K562 (cell line): ENCODE measurements around the gene NRG3. TPM values are rescaled to one million over a fixed set of nuclear protein-coding genes. Genes with fewer than 3 reads are reported as not detected.

ENCODE experiments used
- ATAC-seq: fragments of 200-7000 bp; cut with Tn5 transposase; 3 replicates; pipeline ENCODE4 v1.9.1; 2020; ENCODE audit warnings: moderate library complexity
- BruUV-seq: library from RNA; stranded (reverse); fragments of 400-500 nt; replicated peaks from 2 replicates; lab custom pipeline; 2021; lab: Mats Ljungman, UMichigan
- CTCF ChIA-PET: fragments of 300-600 bp; formaldehyde crosslinking; extraction: SDS; loops from one replicate; lab custom pipeline; 2021; ENCODE audit warnings: low intra/inter-chr PET ratio; lab: Yijun Ruan, JAX
- POLR2A ChIA-PET: fragments of 300-600, 350-650 bp; sonication (Branson Sonifier 250); formaldehyde crosslinking; extraction: SDS; loops from one replicate; lab custom pipeline; 2021; ENCODE audit warnings: antibody characterized with exemption, inconsistent platforms; lab: Yijun Ruan, JAX
- DNase-seq, 4 experiments: peaks; one replicate each; pipeline versions ENCODE4 v3.0.0 to v3.0.0-alpha.2; 2011 to 2018; ENCODE audit warnings: low spot score in 3 of 4, mixed read lengths in 3 of 4; ENCODE audit errors: extremely low read depth in 1 of 4
- FAIRE-seq: peaks from 2 replicates; lab custom pipeline; 2011; peaks lifted over from hg19 to GRCh38; lab: Jason Lieb, UNC
- H2AFZ ChIP-seq: 2 replicates; pipeline ENCODE4 v1.6.0; 2011; ENCODE audit warnings: low read depth, low read length, control low read depth, inconsistent platforms
- H3K27ac ChIP-seq: fragments of 200-600 bp; 3 replicates; pipeline ENCODE4 v1.8.0; 2011; ENCODE audit warnings: low read depth, mild to moderate bottlenecking, control low read depth, inconsistent platforms, low read length, moderate library complexity, mixed read lengths; ENCODE audit errors: extremely low read depth
- H3K27me3 ChIP-seq, 2 experiments: fragments of 300-600 bp in 1 of 2; 2 replicates in 1 of 2; 3 replicates in 1 of 2; pipeline versions ENCODE4 v1.6.0 to v1.8.0; 2011; ENCODE audit warnings: inconsistent platforms in 2 of 2, low read length in 2 of 2, mild to moderate bottlenecking in 1 of 2, mixed read lengths in 1 of 2, moderate library complexity in 1 of 2; ENCODE audit not compliant: control insufficient read depth in 2 of 2, insufficient read depth in 2 of 2
- H3K36me3 ChIP-seq: fragments of 300-600 bp; 3 replicates; pipeline ENCODE4 v1.8.0; 2011; ENCODE audit warnings: mild to moderate bottlenecking, low read length, inconsistent platforms; ENCODE audit not compliant: control insufficient read depth, insufficient read depth
- H3K4me1 ChIP-seq, 2 experiments: fragments of 200-600 bp in 1 of 2; replicated peaks in 1 of 2; 2 replicates in 1 of 2; 3 replicates in 1 of 2; pipeline versions ENCODE4 v1.5.1 to v1.8.0; 2011; ENCODE audit warnings: inconsistent platforms in 2 of 2, low read length in 2 of 2, mild to moderate bottlenecking in 1 of 2, mixed read lengths in 1 of 2, moderate library complexity in 1 of 2; ENCODE audit not compliant: control insufficient read depth in 2 of 2, insufficient read depth in 2 of 2
- H3K4me2 ChIP-seq: 2 replicates; pipeline ENCODE4 v1.6.1; 2011; ENCODE audit warnings: low read length, control low read depth, inconsistent platforms, mixed read lengths; ENCODE audit not compliant: insufficient read depth
- H3K4me3 ChIP-seq: fragments of 200-600 bp; sonication (generic), shearing (Covaris generic); 2 replicates; pipeline ENCODE4 v1.5.1; 2016; ENCODE audit warnings: control low read depth, inconsistent platforms
- H3K79me2 ChIP-seq: fragments of 200-600 bp; 3 replicates; pipeline ENCODE4 v1.8.0; 2011; ENCODE audit warnings: low read length, inconsistent platforms; ENCODE audit not compliant: control insufficient read depth, insufficient read depth
- H3K9ac ChIP-seq, 2 experiments: 2 replicates each; pipeline versions ENCODE4 v1.6.0 to v1.6.1; 2011; ENCODE audit warnings: low read depth in 2 of 2, low read length in 2 of 2, control low read depth in 1 of 2, inconsistent platforms in 1 of 2, mild to moderate bottlenecking in 1 of 2, mixed read lengths in 1 of 2; ENCODE audit not compliant: insufficient read depth in 1 of 2
- H3K9me1 ChIP-seq: one replicate; pipeline ENCODE4 v1.6.0; 2011; ENCODE audit warnings: inconsistent platforms, mild to moderate bottlenecking, low read length, moderate library complexity; ENCODE audit not compliant: control insufficient read depth, insufficient read depth
- H3K9me3 ChIP-seq: replicated peaks from 2 replicates; pipeline ENCODE4 v1.5.1; 2011; ENCODE audit warnings: low read depth, low read length, inconsistent platforms; ENCODE audit not compliant: control insufficient read depth, insufficient read depth
- H4K20me1 ChIP-seq: replicated peaks from 2 replicates; pipeline ENCODE4 v1.6.1; 2011; ENCODE audit warnings: low read length, inconsistent platforms, mixed read lengths; ENCODE audit not compliant: control insufficient read depth, insufficient read depth
- HBP1 ChIP-seq: fragments of 450-650 bp; formaldehyde crosslinking; IDR thresholded peaks from 2 replicates; pipeline ENCODE4 v1.4.0; 2022; ENCODE audit warnings: missing genetic modification characterization
- SIRT6 ChIP-seq: IDR thresholded peaks from one replicate; pipeline ENCODE4 v1.6.1; 2012; ENCODE audit warnings: low read depth, mild to moderate bottlenecking, control low read depth, inconsistent platforms, low read length, moderate library complexity
- TBP ChIP-seq: optimal IDR thresholded peaks from 2 replicates; pipeline ENCODE3; 2011; ENCODE audit warnings: low read depth, low read length, improper control_type of control experiment
- TFE3 ChIP-seq: fragments of 450-650 bp; formaldehyde crosslinking; IDR thresholded peaks from 2 replicates; pipeline ENCODE4 v1.4.0; 2020; ENCODE audit warnings: mild to moderate bottlenecking, mixed read lengths
- WGBS: fragments of 100-300 bp; shearing (Covaris generic); methylation state at CpG from one replicate; pipeline ENCODE4 v1.1.6; 2016; ENCODE audit warnings: low coverage, mixed read lengths; ENCODE audit not compliant: insufficient coverage; ENCODE audit errors: missing lambda C conversion rate; 5-methylcytosine and 5-hydroxymethylcytosine counted together
- in situ Hi-C: fragments of 300-500 bp; cut with MboI; formaldehyde crosslinking; loops from 4 replicates; pipeline ENCODE4 v1.15.0; 2018; ENCODE audit warnings: inconsistent platforms, mixed read lengths
- intact Hi-C: fragments of 100-400 bp; cut with micrococcal nuclease; formaldehyde crosslinking; loops from 2 replicates; pipeline ENCODE4 v1.14.2; 2022
- polyA plus RNA-seq, 8 experiments: library from polyadenylated mRNA; depleted of rRNA in 4 of 8; stranded (reverse) in 5 of 8; unstranded in 3 of 8; fragments of >200 nt; fragmentation: Nextera tagmentation in 2 of 8; fragmentation: Illumina TruSeq in 1 of 8; extraction: Ambion mirVana in 2 of 8; extraction: Trizol in 1 of 8; gene quantifications; 2 replicates each; pipeline versions ENCODE4 v1.2.1 to v1.2.3, GENCODE V29; 2011 to 2014; ENCODE audit warnings: inconsistent platforms in 1 of 8, missing spikeins in 1 of 8
- total RNA-seq, 7 experiments: library from RNA; depleted of rRNA in 6 of 7; stranded (reverse); fragments of >200 nt in 6 of 7; fragmentation: Illumina TruSeq in 2 of 7; extraction: Trizol in 2 of 7; gene quantifications; 2 replicates each; pipeline versions ENCODE4 v1.2.1 to v1.2.3, GENCODE V29; 2011 to 2021; ENCODE audit warnings: low replicate concordance in 1 of 7

NRG3 gene
- total and polyA plus RNA-seq, 9 of the 15 experiments (the other 6 are each of a cell fraction or from before 2014, with no cell fraction given): not detected

GRCh38 chr10:81900989-81901388 is 26.0 kb downstream of the NRG3 start:
- Histone ChIP-seq H3K36me3 (no peaks in the 10 kb centered on the region), H3K4me3 (no peak overlapping the region)
- POLR2A ChIA-PET: no interaction called here
- intact Hi-C loops: no loop called here
- ATAC-seq: no peak
- 4% methylated on average over 2 of the region's 2 CpGs for WGBS
- TF ChIP-seq TFE3 (CRISPR knock-in tag): peak; percentile 44
- no peak for TF ChIP-seq HBP1 (CRISPR knock-in tag)
- no peak for TF ChIP-seq TBP
- no peak for TF ChIP-seq SIRT6
- TF ChIP-seq, all 486 proteins: peak for 1
- Histone ChIP-seq H2AFZ (no peak overlapping the region), H3K79me2 (no peaks in the 10 kb centered on the region), H3K9me3 (no peaks in the 10 kb centered on the region), H3K27me3 (no peaks in the 10 kb centered on the region), H3K9me1 (no peaks in the 10 kb centered on the region), H4K20me1 (no peaks in the 10 kb centered on the region), H3K27ac (no peak overlapping the region), H3K4me1 (no peaks in the 10 kb centered on the region), H3K9ac (no peak overlapping the region), H3K4me2 (no peak overlapping the region)
- CTCF ChIA-PET: no interaction called here
- in situ Hi-C loops: no loop called here
- no peak for DNase-seq
- BruUV-seq: no TSS peak
- no peak for FAIRE-seq
